Subcutaneous abdominal adipose tissue (tissue), 5 donors: ENCODE data around the gene ZNF775.
A peak's percentile ranks its signal among the peaks of the same experiment; 100 is the strongest.

Experiments used
- H3K27ac ChIP-seq: one replicate; pipeline ENCODE4 v1.7.0; 2013; ENCODE audit warnings: low read depth, mild to moderate bottlenecking, inconsistent platforms, low read length, moderate library complexity
- H3K27me3 ChIP-seq, 5 donors: one replicate each; pipeline ENCODE4 v1.7.0; 2013; ENCODE audit warnings: low read length in 5 of 5, inconsistent platforms in 1 of 5; ENCODE audit not compliant: control insufficient read depth in 5 of 5, insufficient read depth in 4 of 5
- H3K36me3 ChIP-seq, 5 donors: one replicate each; pipeline ENCODE4 v1.7.0; 2013; ENCODE audit warnings: low read length in 5 of 5; ENCODE audit not compliant: control insufficient read depth in 5 of 5, insufficient read depth in 5 of 5
- H3K4me1 ChIP-seq, 5 donors: one replicate each; pipeline ENCODE4 v1.7.0; 2013; ENCODE audit warnings: low read length in 5 of 5, mild to moderate bottlenecking in 3 of 5, moderate library complexity in 1 of 5; ENCODE audit not compliant: control insufficient read depth in 5 of 5, insufficient read depth in 5 of 5
- H3K4me3 ChIP-seq, 5 donors: one replicate each; pipeline ENCODE4 v1.7.0; 2013; ENCODE audit warnings: low read length in 5 of 5, low read depth in 1 of 5
- H3K9ac ChIP-seq, 5 donors: one replicate each; pipeline ENCODE4 v1.7.0; 2013; ENCODE audit warnings: low read length in 5 of 5, mild to moderate bottlenecking in 4 of 5, moderate library complexity in 3 of 5
- H3K9me3 ChIP-seq, 5 donors: one replicate each; pipeline ENCODE4 v1.7.0; 2013; ENCODE audit warnings: low read length in 5 of 5; ENCODE audit not compliant: control insufficient read depth in 5 of 5
- donor health status: healthy.
- donor health status: healthy.
- donor health status: healthy.
- donor health status: healthy.
- donor health status: healthy.

Gene ZNF775

DNA sequence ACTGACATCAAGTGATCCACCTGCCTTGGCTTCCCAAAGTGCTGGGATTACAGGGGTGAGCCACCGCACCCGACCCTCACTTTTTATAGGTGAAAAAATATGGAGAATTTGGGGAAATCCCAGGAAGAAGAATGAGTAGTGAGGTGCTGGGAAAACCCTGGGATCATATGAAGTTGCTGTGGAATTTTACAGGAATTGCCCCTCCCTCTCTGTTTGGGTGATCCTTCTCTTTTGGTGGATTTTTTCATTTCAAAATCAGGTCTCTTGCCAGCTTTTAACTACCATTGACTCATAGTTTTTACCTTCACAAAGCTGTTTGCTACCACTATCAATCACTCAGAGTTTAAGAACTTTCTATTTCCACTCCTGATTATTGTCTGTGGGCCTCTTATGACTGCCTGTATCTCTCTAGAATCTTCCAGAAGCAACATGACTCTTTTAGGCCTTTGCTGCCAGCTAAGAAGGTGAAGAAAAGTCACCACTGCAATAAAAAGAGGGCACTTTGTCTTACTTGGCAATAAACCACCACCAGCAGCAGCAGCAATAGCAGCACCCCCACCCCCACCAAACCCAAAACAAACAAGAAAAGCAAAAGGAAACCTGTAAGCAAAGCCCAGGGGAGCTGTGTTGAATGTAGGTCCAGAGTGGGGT, 67.3 kb downstream of the ZNF775 start:
- Histone ChIP-seq H3K27ac (peak overlapping the region; percentile 70), H3K36me3 (no peaks in the 10 kb centered on the region), H3K4me1 (peaks cover 5 to 44% (median 24%) of the 10 kb centered on the region in 5 donors), H3K4me3 (no peak overlapping the region), H3K27me3 (peaks cover 2 to 11% (median 7%) of the 10 kb centered on the region in 5 donors), H3K9ac (peak overlapping the region in 2 of 5 donors; percentile 26 to 35), H3K9me3 (peaks cover 0 to 13% (median 9%) of the 10 kb centered on the region in 5 donors)
